Aorta (tissue), 5 donors: ENCODE data around the gene ALDH3B1. TPM values are rescaled to one million over a fixed set of nuclear protein-coding genes. Genes with fewer than 3 reads are reported as not detected.

Experiments used
- ATAC-seq: fragments of 200-7000 bp; cut with Tn5 transposase; one replicate; pipeline ENCODE4 v1.9.1; 2022; ENCODE audit warnings: moderate library complexity; ENCODE audit not compliant: low FRiP score
- DNase-seq, 2 donors: peaks; one replicate each; pipeline ENCODE4 v3.0.0-alpha.2; 2020
- H3K27ac ChIP-seq, 2 donors: one replicate each; pipeline ENCODE4 v1.5.1; 2013; ENCODE audit warnings: low read length in 2 of 2, mild to moderate bottlenecking in 2 of 2, moderate library complexity in 2 of 2, control low read depth in 1 of 2, inconsistent platforms in 1 of 2, low read depth in 1 of 2
- H3K27me3 ChIP-seq, 2 donors: one replicate each; pipeline ENCODE4 v1.6.1; 2013; ENCODE audit warnings: control low read depth in 1 of 2, low read length in 1 of 2, mild to moderate bottlenecking in 1 of 2, moderate library complexity in 1 of 2; ENCODE audit not compliant: insufficient read depth in 2 of 2, control insufficient read depth in 1 of 2
- H3K36me3 ChIP-seq, 2 donors: one replicate each; pipeline ENCODE4 v1.6.1; 2013; ENCODE audit warnings: control low read depth in 1 of 2, low read length in 1 of 2, mild to moderate bottlenecking in 1 of 2; ENCODE audit not compliant: insufficient read depth in 2 of 2, control insufficient read depth in 1 of 2
- H3K4me1 ChIP-seq, 2 donors: one replicate each; pipeline ENCODE4 v1.6.1; 2013; ENCODE audit warnings: low read length in 2 of 2, control low read depth in 1 of 2, mild to moderate bottlenecking in 1 of 2, moderate library complexity in 1 of 2; ENCODE audit not compliant: insufficient read depth in 2 of 2, control insufficient read depth in 1 of 2
- H3K4me3 ChIP-seq, 2 donors: one replicate each; pipeline ENCODE4 v1.5.1; 2013; ENCODE audit warnings: low read length in 2 of 2, control low read depth in 1 of 2, mild to moderate bottlenecking in 1 of 2
- H3K9me3 ChIP-seq: one replicate; pipeline ENCODE4 v1.6.1; 2013; ENCODE audit warnings: mild to moderate bottlenecking, low read length; ENCODE audit not compliant: control insufficient read depth
- WGBS, 2 donors: extraction: QIAGEN DNeasy Blood & Tissue Kit; methylation state at CpG; one replicate each; pipeline ENCODE4 v1.1.7; 2013; 5-methylcytosine and 5-hydroxymethylcytosine counted together
- intact Hi-C, 2 donors: fragments of 100-400 bp; cut with DNase I; formaldehyde crosslinking; loops; one replicate each; pipeline versions ENCODE4 v1.14.2 to v1.15.0; 2022
- polyA plus RNA-seq, 2 donors: library from polyadenylated mRNA; stranded (reverse); fragments of 200-250 nt; gene quantifications; one replicate each; pipeline ENCODE4 v1.2.3, GENCODE V29; 2013
- total RNA-seq, 2 donors: library from RNA; stranded (reverse); fragmentation: NEBNext Ultra II Directional; extraction: Animal tissue kit (Norgen Biotek cat#: 25700); gene quantifications; one replicate each; pipeline ENCODE4 v1.2.1, GENCODE V29; 2021
- donor health status: healthy with polysubstance abuse.
- donor health status: Bipolar disorder and iron deficiency.
- donor health status: DM: no; HTN: no; CAD: no.
- donor health status: DM: no; HTN: no; CAD: no.
- donor health status: DM: yes; HTN: yes; CAD: no.

ALDH3B1 gene
- total and polyA plus RNA-seq, 4 donors, result 9.1 to 12.4 (median 10.0) TPM

DNA sequence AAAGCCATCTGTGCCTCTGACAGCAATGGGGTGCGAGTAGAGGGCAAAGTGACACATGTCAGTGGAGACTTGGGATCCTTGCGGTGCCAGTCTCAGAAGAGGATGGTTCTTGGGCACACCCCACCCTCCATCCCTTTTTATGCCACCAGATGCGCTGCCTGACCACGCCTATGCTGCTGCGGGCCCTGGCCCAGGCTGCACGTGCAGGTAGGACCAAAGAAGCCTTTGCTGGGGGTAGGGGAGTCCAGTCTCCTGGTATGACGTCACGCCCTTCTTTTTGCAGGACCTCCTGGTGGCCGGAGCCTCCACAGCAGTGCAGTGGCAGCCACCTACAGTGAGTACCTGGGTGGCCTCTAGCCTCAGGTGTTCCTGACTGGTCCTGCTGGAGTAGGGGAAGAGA lies 21.9 kb downstream of the ALDH3B1 start:
- Histone ChIP-seq H3K36me3 (no peaks in the 10 kb centered on the region), H3K4me1 (no peaks in the 10 kb centered on the region), H3K9me3 (no peaks in the 10 kb centered on the region), H3K27me3 (no peaks in the 10 kb centered on the region), H3K4me3 (no peak overlapping the region), H3K27ac (no peak overlapping the region)
- intact Hi-C loops, result no loop called here
- ATAC-seq (no peak), DNase-seq (no peak)
- WGBS, 2 donors, result 77 to 79% methylated on average over 9 of the region's 9 CpGs

DNA sequence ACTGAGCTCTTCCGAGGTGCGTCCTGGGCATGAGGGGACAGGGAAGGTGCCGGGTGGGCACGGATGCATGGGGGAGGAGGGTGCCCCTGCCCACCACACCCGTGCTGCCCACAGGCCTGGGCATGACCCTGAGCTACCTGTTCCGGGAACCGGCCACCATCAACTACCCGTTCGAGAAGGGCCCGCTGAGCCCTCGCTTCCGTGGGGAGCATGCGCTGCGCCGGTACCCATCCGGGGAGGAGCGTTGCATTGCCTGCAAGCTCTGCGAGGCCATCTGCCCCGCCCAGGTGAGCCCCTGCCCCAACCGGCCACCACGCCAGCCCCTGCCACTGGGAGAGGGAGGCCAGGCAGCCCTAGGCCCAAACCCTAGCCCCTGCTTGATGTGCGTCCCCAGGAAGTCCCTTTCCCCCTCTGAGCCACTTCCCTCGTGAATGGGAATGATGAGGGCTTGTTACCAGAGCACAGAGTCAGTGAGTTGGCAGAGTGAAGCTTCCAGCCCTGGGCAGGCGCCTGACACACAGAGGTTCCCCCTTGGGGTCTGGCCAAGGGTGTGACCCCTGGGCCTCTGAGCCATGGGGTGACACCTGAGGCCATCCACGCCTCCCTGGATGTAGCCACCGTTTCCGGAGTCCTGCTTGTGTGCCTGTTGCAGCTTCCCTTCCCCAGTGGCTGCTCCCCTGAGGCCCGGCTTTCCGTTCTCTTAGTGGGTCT lies 23.0 kb downstream of the ALDH3B1 start:
- intact Hi-C loops, result no loop called here
- H3K27me3 ChIP-seq, result no peaks in the 10 kb centered on the region
- H3K9me3 ChIP-seq, result no peaks in the 10 kb centered on the region
- no peak overlapping the region for H3K4me3 ChIP-seq
- H3K36me3 ChIP-seq, result no peaks in the 10 kb centered on the region
- 91 to 94% methylated on average over 29 of the region's 29 CpGs for WGBS, 2 donors
- DNase-seq, result no peak
- no peaks in the 10 kb centered on the region for H3K4me1 ChIP-seq
- H3K27ac ChIP-seq, result no peak overlapping the region
- ATAC-seq, result no peak

DNA sequence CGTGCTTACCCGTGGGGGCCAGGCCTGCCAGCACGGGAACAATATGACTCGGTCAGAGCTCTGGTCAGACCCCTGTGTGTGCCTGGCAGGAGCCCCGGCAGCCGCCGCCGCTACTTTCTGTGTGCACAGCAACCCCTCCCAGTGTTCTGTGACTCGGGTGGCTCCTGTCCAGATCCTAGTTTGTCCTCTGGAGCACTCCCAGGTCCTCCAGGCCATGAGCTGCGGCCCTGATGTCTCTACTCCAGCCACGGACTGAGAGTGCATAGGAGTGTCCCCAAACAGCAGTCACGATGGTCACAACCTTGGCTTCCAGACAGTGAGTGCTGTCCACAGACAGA lies 23.6 kb downstream of the ALDH3B1 start:
- Histone ChIP-seq H3K4me3 (no peak overlapping the region), H3K4me1 (no peaks in the 10 kb centered on the region), H3K27me3 (no peaks in the 10 kb centered on the region), H3K9me3 (no peaks in the 10 kb centered on the region), H3K27ac (no peak overlapping the region), H3K36me3 (no peaks in the 10 kb centered on the region)
- intact Hi-C loops, result no loop called here
- ATAC-seq (no peak), DNase-seq (no peak)
- WGBS, 2 donors, result 76 to 77% methylated on average over 12 of the region's 12 CpGs

DNA sequence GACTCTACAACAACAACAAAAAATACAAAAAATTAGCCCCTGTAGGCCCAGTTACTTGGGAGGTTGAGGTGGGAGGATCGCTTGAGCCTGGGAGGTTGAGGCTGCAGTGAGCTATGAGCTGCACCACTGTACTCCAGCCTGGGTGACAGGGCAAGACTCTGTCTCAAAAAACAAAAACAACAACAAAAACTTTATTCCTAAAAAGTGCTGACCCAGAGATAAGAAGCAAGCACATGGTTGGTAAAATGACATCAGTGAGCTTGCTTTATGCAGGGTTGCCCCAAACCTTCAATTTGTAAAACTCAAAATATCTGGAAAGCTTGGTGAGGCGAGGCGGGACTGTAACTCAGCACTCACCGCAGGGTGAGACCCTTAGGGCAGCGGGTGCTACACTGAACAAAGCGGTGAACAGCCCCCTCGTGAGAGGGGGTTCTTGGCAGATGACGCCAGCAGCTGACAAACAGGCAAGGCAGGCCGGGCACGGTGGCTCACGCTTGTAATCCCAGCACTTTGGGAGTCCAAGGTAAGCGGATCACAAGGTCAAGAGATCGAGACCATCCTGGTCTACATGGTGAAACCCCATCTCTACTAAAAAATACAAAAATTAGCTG lies 25.2 kb downstream of the ALDH3B1 start:
- no peaks in the 10 kb centered on the region for H3K27me3 ChIP-seq
- H3K9me3 ChIP-seq, result no peaks in the 10 kb centered on the region
- intact Hi-C loops, result no loop called here
- no peaks in the 10 kb centered on the region for H3K36me3 ChIP-seq
- ATAC-seq (no peak), DNase-seq (no peak)
- WGBS, 2 donors, result 85 to 89% methylated on average over 13 of the region's 13 CpGs
- H3K4me3 ChIP-seq, result no peak overlapping the region
- H3K4me1 ChIP-seq, result no peaks in the 10 kb centered on the region
- H3K27ac ChIP-seq, result no peak overlapping the region

DNA sequence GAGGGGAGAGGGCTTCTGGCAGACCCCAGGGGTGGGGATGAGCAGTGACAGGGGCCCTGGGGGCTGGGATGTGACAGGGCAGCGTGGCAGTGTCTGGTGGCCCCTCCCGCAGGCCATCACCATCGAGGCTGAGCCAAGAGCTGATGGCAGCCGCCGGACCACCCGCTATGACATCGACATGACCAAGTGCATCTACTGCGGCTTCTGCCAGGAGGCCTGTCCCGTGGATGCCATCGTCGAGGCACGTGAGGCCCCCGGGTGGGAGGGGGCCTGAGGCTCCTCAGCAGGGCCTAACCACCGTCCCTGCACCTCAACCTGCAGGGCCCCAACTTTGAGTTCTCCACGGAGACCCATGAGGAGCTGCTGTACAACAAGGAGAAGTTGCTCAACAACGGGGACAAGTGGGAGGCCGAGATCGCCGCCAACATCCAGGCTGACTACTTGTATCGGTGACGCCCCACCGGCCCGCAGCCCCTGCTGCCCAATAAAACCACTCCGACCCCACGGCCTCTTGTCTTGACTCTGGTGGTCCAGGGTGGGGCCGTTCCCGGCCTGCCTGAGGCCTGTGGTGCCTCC lies 26.1 kb downstream of the ALDH3B1 start:
- H3K27ac ChIP-seq, result no peak overlapping the region
- WGBS, 2 donors, result 84 to 85% methylated on average over 25 to 27 of the region's 27 CpGs

DNA sequence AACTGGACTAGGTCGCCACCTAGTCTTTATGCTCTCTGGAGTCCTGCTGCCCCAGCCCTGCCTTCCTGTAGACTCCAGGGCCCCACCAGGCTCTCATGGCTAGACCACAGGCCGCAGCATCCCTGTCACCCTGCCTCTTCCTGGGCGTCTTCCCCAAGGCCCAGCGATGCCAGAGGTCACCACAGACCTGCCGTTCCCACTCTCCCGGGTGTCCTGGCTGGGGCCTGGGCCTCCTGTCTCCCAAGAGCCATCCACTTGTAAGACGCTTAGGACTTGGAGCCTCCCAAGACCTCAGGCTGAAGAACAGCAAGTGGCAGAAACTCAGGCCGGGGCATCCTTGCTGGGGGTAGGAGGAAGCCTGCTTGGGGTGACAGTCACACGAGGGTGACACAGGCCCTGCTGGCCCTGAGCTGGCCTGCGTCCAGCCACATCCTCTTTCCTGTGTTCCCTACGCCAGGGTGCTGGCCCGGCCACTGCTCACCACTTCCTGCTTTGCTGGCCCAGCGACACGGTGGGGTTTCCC lies 26.7 kb downstream of the ALDH3B1 start:
- Histone ChIP-seq H3K4me1 (no peaks in the 10 kb centered on the region), H3K4me3 (no peak overlapping the region), H3K36me3 (no peaks in the 10 kb centered on the region), H3K9me3 (no peaks in the 10 kb centered on the region), H3K27ac (no peak overlapping the region), H3K27me3 (no peaks in the 10 kb centered on the region)
- WGBS, 2 donors, result 69 to 71% methylated on average over 14 of the region's 14 CpGs
- intact Hi-C loops, result no loop called here
- DNase-seq (peak in 1 of 2 donors; percentile 89), ATAC-seq (no peak)

More for the DNA sequence above, 26.1 kb downstream of the ALDH3B1 start:
- no peaks in the 10 kb centered on the region for H3K4me1 ChIP-seq
- H3K9me3 ChIP-seq, result no peaks in the 10 kb centered on the region
- H3K27me3 ChIP-seq, result no peaks in the 10 kb centered on the region
- ATAC-seq (no peak), DNase-seq (no peak)
- no peaks in the 10 kb centered on the region for H3K36me3 ChIP-seq
- intact Hi-C loops, result no loop called here
- no peak overlapping the region for H3K4me3 ChIP-seq

DNA sequence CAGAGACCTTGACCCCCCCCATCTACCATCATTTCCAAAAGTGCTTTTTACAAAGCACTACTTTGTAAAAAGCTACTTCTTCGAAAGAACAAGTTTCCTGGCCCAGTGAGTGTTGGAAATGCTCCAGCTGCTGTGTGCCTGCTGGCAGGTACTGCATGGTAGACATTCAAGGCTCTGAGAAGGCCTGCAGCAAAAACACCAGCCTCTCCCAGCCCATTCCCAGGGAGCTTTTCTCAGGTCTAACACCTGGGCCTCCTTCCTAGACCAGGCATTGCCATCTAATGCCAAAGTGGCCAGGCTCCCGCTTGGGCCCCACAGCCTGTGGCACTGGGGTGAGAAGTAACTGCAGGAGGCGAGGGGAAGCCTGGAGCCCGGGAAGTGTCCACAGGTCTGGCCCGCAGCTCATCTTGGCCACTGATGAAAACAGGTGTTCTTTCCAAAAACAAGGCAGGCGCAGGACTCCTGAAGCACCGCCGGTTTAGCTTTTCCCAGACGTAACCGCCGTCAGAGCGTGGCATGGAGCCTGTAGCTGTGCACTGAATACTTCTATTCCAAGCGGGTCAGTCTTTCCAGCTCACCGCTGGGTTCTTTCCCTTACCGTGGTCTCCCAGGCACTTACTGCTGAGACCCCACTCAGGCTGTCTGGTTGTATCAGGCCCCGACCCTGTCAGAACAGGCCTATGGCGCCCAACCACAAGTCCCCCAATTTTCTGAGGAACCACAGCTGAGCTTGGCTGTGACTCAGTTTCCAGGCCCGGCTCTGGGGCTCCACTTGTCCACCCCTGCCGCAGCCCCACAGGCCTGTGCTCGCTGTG lies 27.5 kb downstream of the ALDH3B1 start:
- intact Hi-C loops, result no loop called here
- WGBS, 2 donors, result 74 to 80% methylated on average over 20 of the region's 20 CpGs
- H3K4me3 ChIP-seq, result no peak overlapping the region

DNA sequence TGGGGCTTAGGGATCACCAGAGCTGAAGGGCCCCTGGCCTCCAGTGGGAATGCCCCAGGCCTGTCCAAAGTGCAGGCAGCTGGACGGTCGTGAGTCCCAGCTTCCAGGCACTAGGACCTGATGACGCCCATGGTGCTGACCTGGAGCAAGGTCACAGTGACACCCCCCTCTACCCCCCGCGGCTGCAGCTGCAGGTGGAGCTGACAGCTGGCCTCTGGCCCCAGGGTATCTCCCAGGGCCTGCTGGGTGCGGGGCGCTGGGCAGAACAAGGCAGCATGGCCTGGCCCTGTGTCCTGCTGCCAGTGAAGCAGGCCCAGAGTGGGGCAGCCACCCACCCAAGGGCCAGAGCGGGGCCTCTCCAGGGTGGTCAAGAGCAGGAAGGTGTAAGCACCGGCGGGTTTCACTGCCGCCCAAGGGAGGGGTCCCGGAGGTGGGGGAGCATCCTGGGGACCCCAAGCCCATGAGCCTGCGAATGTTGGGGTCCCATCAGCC lies 28.1 kb downstream of the ALDH3B1 start:
- 17 to 21% methylated on average over 13 of the region's 13 CpGs for WGBS, 2 donors
- H3K27me3 ChIP-seq, result no peaks in the 10 kb centered on the region
- no peaks in the 10 kb centered on the region for H3K4me1 ChIP-seq
- ATAC-seq (no peak), DNase-seq (peak in 1 of 2 donors; percentile 56)
- H3K27ac ChIP-seq, result peak overlapping the region; percentile 14 to 72
- intact Hi-C loops, result no loop called here
- H3K36me3 ChIP-seq, result no peaks in the 10 kb centered on the region
- no peaks in the 10 kb centered on the region for H3K9me3 ChIP-seq
- H3K4me3 ChIP-seq, result peak overlapping the region in 1 of 2 donors; percentile 27

More for the DNA sequence above, 27.5 kb downstream of the ALDH3B1 start:
- Histone ChIP-seq H3K27me3 (no peaks in the 10 kb centered on the region), H3K27ac (peak overlapping the region in 1 of 2 donors; percentile 72), H3K9me3 (no peaks in the 10 kb centered on the region), H3K36me3 (no peaks in the 10 kb centered on the region), H3K4me1 (no peaks in the 10 kb centered on the region)
- ATAC-seq (no peak), DNase-seq (peak in 1 of 2 donors; percentile 51)
